Measurements from ENCODE around the gene SYT5. TPM values are rescaled to one million over a fixed set of nuclear protein-coding genes. Genes with fewer than 3 reads are reported as not detected.
A peak's percentile ranks its signal among the peaks of the same experiment; 100 is the strongest.

SYT5 gene
- total and polyA plus RNA-seq, 9 of the 15 experiments (the other 6 are each of a cell fraction or from before 2014, with no cell fraction given), result 1.3 to 20.9 (median 8.8) TPM

DNA sequence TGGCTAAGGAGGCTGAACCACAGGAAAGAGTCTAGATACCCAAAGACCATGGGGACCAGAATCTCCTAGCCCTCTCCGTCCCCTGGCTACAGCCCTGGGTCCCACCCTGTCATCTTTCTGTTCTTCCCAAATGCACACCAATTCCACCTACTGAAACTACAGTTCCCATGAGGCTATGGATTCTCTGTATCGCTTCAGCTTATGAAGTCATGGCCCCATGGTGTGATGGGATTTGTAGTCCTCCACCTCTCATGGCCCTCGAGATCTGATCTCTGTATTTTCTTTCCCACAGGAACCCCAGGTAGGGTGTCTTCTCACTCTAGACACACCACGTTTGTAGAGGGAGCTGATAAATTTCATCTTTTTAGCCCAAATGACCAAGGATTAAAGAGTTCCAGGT, 17.4 kb upstream of the SYT5 start (continued):
- TF ChIP-seq, protein P1, sequence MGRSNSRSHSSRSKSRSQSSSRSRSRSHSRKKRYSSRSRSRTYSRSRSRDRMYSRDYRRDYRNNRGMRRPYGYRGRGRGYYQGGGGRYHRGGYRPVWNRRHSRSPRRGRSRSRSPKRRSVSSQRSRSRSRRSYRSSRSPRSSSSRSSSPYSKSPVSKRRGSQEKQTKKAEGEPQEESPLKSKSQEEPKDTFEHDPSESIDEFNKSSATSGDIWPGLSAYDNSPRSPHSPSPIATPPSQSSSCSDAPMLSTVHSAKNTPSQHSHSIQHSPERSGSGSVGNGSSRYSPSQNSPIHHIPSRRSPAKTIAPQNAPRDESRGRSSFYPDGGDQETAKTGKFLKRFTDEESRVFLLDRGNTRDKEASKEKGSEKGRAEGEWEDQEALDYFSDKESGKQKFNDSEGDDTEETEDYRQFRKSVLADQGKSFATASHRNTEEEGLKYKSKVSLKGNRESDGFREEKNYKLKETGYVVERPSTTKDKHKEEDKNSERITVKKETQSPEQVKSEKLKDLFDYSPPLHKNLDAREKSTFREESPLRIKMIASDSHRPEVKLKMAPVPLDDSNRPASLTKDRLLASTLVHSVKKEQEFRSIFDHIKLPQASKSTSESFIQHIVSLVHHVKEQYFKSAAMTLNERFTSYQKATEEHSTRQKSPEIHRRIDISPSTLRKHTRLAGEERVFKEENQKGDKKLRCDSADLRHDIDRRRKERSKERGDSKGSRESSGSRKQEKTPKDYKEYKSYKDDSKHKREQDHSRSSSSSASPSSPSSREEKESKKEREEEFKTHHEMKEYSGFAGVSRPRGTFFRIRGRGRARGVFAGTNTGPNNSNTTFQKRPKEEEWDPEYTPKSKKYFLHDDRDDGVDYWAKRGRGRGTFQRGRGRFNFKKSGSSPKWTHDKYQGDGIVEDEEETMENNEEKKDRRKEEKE (IDR thresholded peaks at IDR 0.05; ENCODE audit: borderline replicate concordance in 1 of 2, control insufficient read depth in 1 of 2, low read depth in 2 of 2, low read length in 1 of 2), result no peak
- no peak for TF ChIP-seq DPF2 (IDR thresholded peaks at IDR 0.05)
- TF ChIP-seq ZFP30 (CRISPR knock-in tag; IDR thresholded peaks at IDR 0.05; ENCODE audit: borderline replicate concordance), result no peak
- TF ChIP-seq HDGF (IDR thresholded peaks at IDR 0.05), result no peak
- no peak for TF ChIP-seq ZNF134 (CRISPR knock-in tag; conservative IDR thresholded peaks at IDR 0.05)
- TF ChIP-seq, protein P2, sequence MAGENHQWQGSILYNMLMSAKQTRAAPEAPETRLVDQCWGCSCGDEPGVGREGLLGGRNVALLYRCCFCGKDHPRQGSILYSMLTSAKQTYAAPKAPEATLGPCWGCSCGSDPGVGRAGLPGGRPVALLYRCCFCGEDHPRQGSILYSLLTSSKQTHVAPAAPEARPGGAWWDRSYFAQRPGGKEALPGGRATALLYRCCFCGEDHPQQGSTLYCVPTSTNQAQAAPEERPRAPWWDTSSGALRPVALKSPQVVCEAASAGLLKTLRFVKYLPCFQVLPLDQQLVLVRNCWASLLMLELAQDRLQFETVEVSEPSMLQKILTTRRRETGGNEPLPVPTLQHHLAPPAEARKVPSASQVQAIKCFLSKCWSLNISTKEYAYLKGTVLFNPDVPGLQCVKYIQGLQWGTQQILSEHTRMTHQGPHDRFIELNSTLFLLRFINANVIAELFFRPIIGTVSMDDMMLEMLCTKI (IDR thresholded peaks at IDR 0.05; ENCODE audit: partially characterized antibody), result no peak
- TF ChIP-seq CXXC5 (CRISPR knock-in tag; IDR thresholded peaks at IDR 0.05), result no peak
- no peak for TF ChIP-seq NONO (IDR thresholded peaks at IDR 0.05; ENCODE audit: low read depth in 2 of 2, low read length in 1 of 2)
- TF ChIP-seq, protein P3, sequence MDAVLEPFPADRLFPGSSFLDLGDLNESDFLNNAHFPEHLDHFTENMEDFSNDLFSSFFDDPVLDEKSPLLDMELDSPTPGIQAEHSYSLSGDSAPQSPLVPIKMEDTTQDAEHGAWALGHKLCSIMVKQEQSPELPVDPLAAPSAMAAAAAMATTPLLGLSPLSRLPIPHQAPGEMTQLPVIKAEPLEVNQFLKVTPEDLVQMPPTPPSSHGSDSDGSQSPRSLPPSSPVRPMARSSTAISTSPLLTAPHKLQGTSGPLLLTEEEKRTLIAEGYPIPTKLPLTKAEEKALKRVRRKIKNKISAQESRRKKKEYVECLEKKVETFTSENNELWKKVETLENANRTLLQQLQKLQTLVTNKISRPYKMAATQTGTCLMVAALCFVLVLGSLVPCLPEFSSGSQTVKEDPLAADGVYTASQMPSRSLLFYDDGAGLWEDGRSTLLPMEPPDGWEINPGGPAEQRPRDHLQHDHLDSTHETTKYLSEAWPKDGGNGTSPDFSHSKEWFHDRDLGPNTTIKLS (IDR thresholded peaks at IDR 0.05; ENCODE audit: borderline replicate concordance, low read depth), result peak; percentile 43; the same call in 1 of the 2 replicates
- no peak for TF ChIP-seq MCM2 (IDR thresholded peaks at IDR 0.05; ENCODE audit: low read depth)
- no peak for TF ChIP-seq COPS2 (conservative IDR thresholded peaks at IDR 0.05)
- no peak for TF ChIP-seq NCOA4 (IDR thresholded peaks at IDR 0.05; ENCODE audit: partially characterized antibody)
- TF ChIP-seq ZNF830 (CRISPR knock-in tag; IDR thresholded peaks at IDR 0.05), result no peak
- TF ChIP-seq ADNP (tag; IDR thresholded peaks at IDR 0.05), result no peak
- TF ChIP-seq, protein P4, sequence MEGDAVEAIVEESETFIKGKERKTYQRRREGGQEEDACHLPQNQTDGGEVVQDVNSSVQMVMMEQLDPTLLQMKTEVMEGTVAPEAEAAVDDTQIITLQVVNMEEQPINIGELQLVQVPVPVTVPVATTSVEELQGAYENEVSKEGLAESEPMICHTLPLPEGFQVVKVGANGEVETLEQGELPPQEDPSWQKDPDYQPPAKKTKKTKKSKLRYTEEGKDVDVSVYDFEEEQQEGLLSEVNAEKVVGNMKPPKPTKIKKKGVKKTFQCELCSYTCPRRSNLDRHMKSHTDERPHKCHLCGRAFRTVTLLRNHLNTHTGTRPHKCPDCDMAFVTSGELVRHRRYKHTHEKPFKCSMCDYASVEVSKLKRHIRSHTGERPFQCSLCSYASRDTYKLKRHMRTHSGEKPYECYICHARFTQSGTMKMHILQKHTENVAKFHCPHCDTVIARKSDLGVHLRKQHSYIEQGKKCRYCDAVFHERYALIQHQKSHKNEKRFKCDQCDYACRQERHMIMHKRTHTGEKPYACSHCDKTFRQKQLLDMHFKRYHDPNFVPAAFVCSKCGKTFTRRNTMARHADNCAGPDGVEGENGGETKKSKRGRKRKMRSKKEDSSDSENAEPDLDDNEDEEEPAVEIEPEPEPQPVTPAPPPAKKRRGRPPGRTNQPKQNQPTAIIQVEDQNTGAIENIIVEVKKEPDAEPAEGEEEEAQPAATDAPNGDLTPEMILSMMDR (IDR thresholded peaks at IDR 0.05 in 2 of 3, conservative IDR thresholded peaks at IDR 0.05 in 1 of 3; ENCODE audit: insufficient read depth in 2 of 3, low read depth in 1 of 3, low read length in 3 of 3), result no peak
- TF ChIP-seq RCOR1 (IDR thresholded peaks at IDR 0.05; ENCODE audit: borderline replicate concordance in 1 of 2, low read depth in 2 of 2, low read length in 2 of 2), result no peak
- TF ChIP-seq, protein P5, sequence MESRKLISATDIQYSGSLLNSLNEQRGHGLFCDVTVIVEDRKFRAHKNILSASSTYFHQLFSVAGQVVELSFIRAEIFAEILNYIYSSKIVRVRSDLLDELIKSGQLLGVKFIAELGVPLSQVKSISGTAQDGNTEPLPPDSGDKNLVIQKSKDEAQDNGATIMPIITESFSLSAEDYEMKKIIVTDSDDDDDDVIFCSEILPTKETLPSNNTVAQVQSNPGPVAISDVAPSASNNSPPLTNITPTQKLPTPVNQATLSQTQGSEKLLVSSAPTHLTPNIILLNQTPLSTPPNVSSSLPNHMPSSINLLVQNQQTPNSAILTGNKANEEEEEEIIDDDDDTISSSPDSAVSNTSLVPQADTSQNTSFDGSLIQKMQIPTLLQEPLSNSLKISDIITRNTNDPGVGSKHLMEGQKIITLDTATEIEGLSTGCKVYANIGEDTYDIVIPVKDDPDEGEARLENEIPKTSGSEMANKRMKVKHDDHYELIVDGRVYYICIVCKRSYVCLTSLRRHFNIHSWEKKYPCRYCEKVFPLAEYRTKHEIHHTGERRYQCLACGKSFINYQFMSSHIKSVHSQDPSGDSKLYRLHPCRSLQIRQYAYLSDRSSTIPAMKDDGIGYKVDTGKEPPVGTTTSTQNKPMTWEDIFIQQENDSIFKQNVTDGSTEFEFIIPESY (CRISPR knock-in tag; IDR thresholded peaks at IDR 0.05), result no peak
- TF ChIP-seq SRSF3 (IDR thresholded peaks at IDR 0.05; ENCODE audit: insufficient read depth, low read length), result no peak
- TF ChIP-seq SAFB2 (IDR thresholded peaks at IDR 0.05; ENCODE audit: borderline replicate concordance, low read depth, low read length, severe bottlenecking), result no peak
